OCI-LY1 (cell line): ENCODE data around the gene APLN.

ENCODE experiments used
- H2AFZ ChIP-seq: fragments of 200-600 bp; sonication (generic), shearing (Covaris generic); 2 replicates; pipeline ENCODE4 v1.6.0; 2014; ENCODE audit warnings: antibody characterized with exemption, mild to moderate bottlenecking, low read length
- H3F3A ChIP-seq: fragments of 200-600 bp; sonication (generic), shearing (Covaris generic); 2 replicates; pipeline ENCODE4 v1.6.0; 2014; ENCODE audit warnings: mild to moderate bottlenecking, antibody characterized with exemption, low read length, moderate library complexity; ENCODE audit not compliant: insufficient read depth
- H3K27ac ChIP-seq: fragments of 200-600 bp; sonication (generic); 2 replicates; pipeline ENCODE4 v1.5.1; 2014; ENCODE audit warnings: low read length, mixed run types, mild to moderate bottlenecking, low read depth; ENCODE audit not compliant: poor library complexity, severe bottlenecking
- H3K27me3 ChIP-seq: fragments of 200-600 bp; sonication (generic); 2 replicates; pipeline ENCODE4 v1.6.0; 2014; ENCODE audit warnings: antibody characterized with exemption, mild to moderate bottlenecking, low read length, moderate library complexity; ENCODE audit not compliant: insufficient read depth
- H3K36me3 ChIP-seq: fragments of 200-600 bp; sonication (generic); 2 replicates; pipeline ENCODE4 v1.6.1; 2014; ENCODE audit warnings: mild to moderate bottlenecking, antibody characterized with exemption, low read length, moderate library complexity, mixed read lengths; ENCODE audit not compliant: insufficient read depth
- H3K4me1 ChIP-seq: fragments of 200-600 bp; sonication (generic); 2 replicates; pipeline ENCODE4 v1.5.1; 2014; ENCODE audit warnings: mild to moderate bottlenecking, low read length, moderate library complexity; ENCODE audit not compliant: insufficient read depth, severe bottlenecking
- H3K4me2 ChIP-seq: fragments of 200-600 bp; sonication (generic), shearing (Covaris generic); 2 replicates; pipeline ENCODE4 v1.6.1; 2014; ENCODE audit warnings: low read length
- H3K4me3 ChIP-seq: fragments of 200-600 bp; sonication (generic); 2 replicates; pipeline ENCODE4 v1.5.1; 2014; ENCODE audit warnings: low read length, low read depth, mild to moderate bottlenecking, mixed read lengths; ENCODE audit not compliant: poor library complexity, severe bottlenecking
- H3K79me2 ChIP-seq: fragments of 200-600 bp; shearing (Covaris generic); 2 replicates; pipeline ENCODE4 v1.6.1; 2016; ENCODE audit warnings: mixed run types, low read length, mixed read lengths; ENCODE audit not compliant: insufficient read depth
- H3K9ac ChIP-seq: fragments of 200-600 bp; sonication (generic), shearing (Covaris generic); 2 replicates; pipeline ENCODE4 v1.6.1; 2014; ENCODE audit warnings: mild to moderate bottlenecking, low read length, mixed read lengths
- H3K9me2 ChIP-seq: fragments of 200-600 bp; sonication (generic), shearing (Covaris generic); 2 replicates; pipeline ENCODE4 v1.6.1; 2014; ENCODE audit warnings: low read depth, mild to moderate bottlenecking, low read length, mixed read lengths
- H3K9me3 ChIP-seq: fragments of 200-600 bp; shearing (Covaris generic); 2 replicates; pipeline ENCODE4 v1.6.1; 2014; ENCODE audit warnings: low read length, mixed read lengths
- H4K20me1 ChIP-seq: fragments of 200-600 bp; sonication (generic), shearing (Covaris generic); 2 replicates; pipeline ENCODE4 v1.6.0; 2016; ENCODE audit warnings: mild to moderate bottlenecking, low read length; ENCODE audit not compliant: insufficient read depth
- CTCF ChIP-seq: fragments of 200-600 bp; sonication (generic), shearing (Covaris generic); IDR thresholded peaks from 2 replicates; pipeline ENCODE4 v1.5.1; 2017; ENCODE audit warnings: mild to moderate bottlenecking, antibody characterized with exemption, low read length, moderate library complexity, mixed read lengths
- EZH2 ChIP-seq: fragments of 200-600 bp; sonication (generic), shearing (Covaris generic); IDR thresholded peaks from 2 replicates; pipeline ENCODE4 v1.8.0; 2017; ENCODE audit warnings: borderline replicate concordance, mixed run types, mild to moderate bottlenecking, antibody characterized with exemption, low read length, moderate library complexity, mixed read lengths

Gene APLN

GRCh38 chrX:129654652-129655546 lies at the start of gene APLN:
Gene APLN, minus strand, starts transcription at chrX:129654956. Its CDS starts 326 bp downstream, at chrX:129654630.
- H3K27me3 ChIP-seq, result no peaks in the 10 kb centered on the region
- peak within 1 kb of the TSS; percentile 29; the same call in 1 of the 2 replicates for H3K9ac ChIP-seq

GRCh38 chrX:129704491-129704890 lies 49.7 kb upstream of the APLN start:
- no peak overlapping the region for H3K27ac ChIP-seq

More at GRCh38 chrX:129654652-129655546, at the start of gene APLN:
- H3K36me3 ChIP-seq, result no peaks in the 10 kb centered on the region
- no peaks in the 10 kb centered on the region for H3K79me2 ChIP-seq
- H3K4me3 ChIP-seq, result peak within 1 kb of the TSS; percentile 58
- TF ChIP-seq EZH2 (no peak), CTCF (no peak)
- peaks cover 11% of the 10 kb centered on the region for H3K4me1 ChIP-seq
- H3K27ac ChIP-seq, result no peak within 1 kb of the TSS
- peak within 1 kb of the TSS; percentile 68 for H3K4me2 ChIP-seq
- H3K9me2 ChIP-seq, result no peaks in the 10 kb centered on the region
- no peak within 1 kb of the TSS for H2AFZ ChIP-seq
- no peaks in the 10 kb centered on the region for H4K20me1 ChIP-seq
- H3K9me3 ChIP-seq, result no peaks in the 10 kb centered on the region
- H3F3A ChIP-seq, result no peaks in the 10 kb centered on the region

GRCh38 chrX:129701624-129702069 lies 46.9 kb upstream of the APLN start:
- Histone ChIP-seq H3K9me3 (no peaks in the 10 kb centered on the region), H3K27ac (no peak overlapping the region), H3K4me1 (no peaks in the 10 kb centered on the region), H3K9ac (no peak overlapping the region), H3K79me2 (no peaks in the 10 kb centered on the region), H3K36me3 (no peaks in the 10 kb centered on the region), H2AFZ (no peak overlapping the region), H3K27me3 (no peaks in the 10 kb centered on the region), H4K20me1 (no peaks in the 10 kb centered on the region), H3K4me2 (no peak overlapping the region), H3K4me3 (no peak overlapping the region), H3K9me2 (no peaks in the 10 kb centered on the region), H3F3A (no peaks in the 10 kb centered on the region)
- TF ChIP-seq CTCF (no peak), EZH2 (no peak)

More at GRCh38 chrX:129704491-129704890, 49.7 kb upstream of the APLN start:
- H3F3A ChIP-seq, result no peaks in the 10 kb centered on the region
- H3K4me1 ChIP-seq, result no peaks in the 10 kb centered on the region
- H3K4me2 ChIP-seq, result no peak overlapping the region
- no peak overlapping the region for H2AFZ ChIP-seq
- H3K9me2 ChIP-seq, result no peaks in the 10 kb centered on the region
- no peaks in the 10 kb centered on the region for H3K9me3 ChIP-seq
- no peak overlapping the region for H3K4me3 ChIP-seq
- H3K79me2 ChIP-seq, result no peaks in the 10 kb centered on the region
- H3K27me3 ChIP-seq, result no peaks in the 10 kb centered on the region
- TF ChIP-seq EZH2, result no peak
- H3K36me3 ChIP-seq, result no peaks in the 10 kb centered on the region
- H3K9ac ChIP-seq, result no peak overlapping the region
- no peaks in the 10 kb centered on the region for H4K20me1 ChIP-seq
